Ishikawa (cell line): ENCODE data around the gene HEYL.

Experiments used
- CEBPB ChIP-seq: IDR thresholded peaks from 2 replicates; pipeline ENCODE4 v1.6.1; 2012
- CREB1 ChIP-seq: IDR thresholded peaks from 2 replicates; pipeline ENCODE4 v1.6.1; 2012; ENCODE audit warnings: low read depth
- EGR1 ChIP-seq: IDR thresholded peaks from 2 replicates; pipeline ENCODE4 v1.6.1; 2012
- EP300 ChIP-seq: IDR thresholded peaks from 2 replicates; pipeline ENCODE4 v1.6.1; 2012; ENCODE audit warnings: borderline replicate concordance
- FOXM1 ChIP-seq: IDR thresholded peaks from 2 replicates; pipeline ENCODE4 v1.6.1; 2012; ENCODE audit warnings: low read depth, borderline replicate concordance
- MAX ChIP-seq: IDR thresholded peaks from 2 replicates; pipeline ENCODE4 v1.6.1; 2012
- NFIC ChIP-seq: IDR thresholded peaks from 2 replicates; pipeline ENCODE4 v1.6.1; 2012
- RAD21 ChIP-seq: IDR thresholded peaks from 2 replicates; pipeline ENCODE4 v1.6.1; 2012; ENCODE audit warnings: low read depth
- REST ChIP-seq: IDR thresholded peaks from 2 replicates; pipeline ENCODE4 v1.6.1; 2012; ENCODE audit warnings: low read depth, mild to moderate bottlenecking
- TAF1 ChIP-seq: IDR thresholded peaks from 2 replicates; pipeline ENCODE4 v1.6.1; 2012; ENCODE audit warnings: low read depth, mild to moderate bottlenecking
- TEAD4 ChIP-seq: IDR thresholded peaks from 2 replicates; pipeline ENCODE4 v1.6.1; 2012
- USF1 ChIP-seq: IDR thresholded peaks from 2 replicates; pipeline ENCODE4 v1.6.1; 2012
- YY1 ChIP-seq: IDR thresholded peaks from 2 replicates; pipeline ENCODE4 v1.6.1; 2012; ENCODE audit warnings: low read depth
- ZBTB7A ChIP-seq: IDR thresholded peaks from 2 replicates; pipeline ENCODE4 v1.6.1; 2012; ENCODE audit warnings: low read depth

GRCh38 chr1:39617488-39618049 is 21.9 kb downstream of the HEYL start:
- TF ChIP-seq EP300 (no peak), REST (no peak), CREB1 (no peak), CEBPB (no peak), TAF1 (no peak), MAX (no peak), YY1 (no peak), USF1 (no peak), FOXM1 (no peak), RAD21 (no peak), ZBTB7A (no peak), EGR1 (no peak), TEAD4 (no peak), NFIC (no peak)
